Nephron progenitor cell (in vitro differentiated cells): Measurements from ENCODE around the gene HPS3.
A peak's percentile ranks its signal among the peaks of the same experiment; 100 is the strongest.

ENCODE experiments used
- DNase-seq: peaks from one replicate; pipeline ENCODE4 v3.0.0; 2021
- H3K27ac Mint-ChIP-seq: 2 replicates; pipeline ENCODE4 v1.8.0; 2021; ENCODE audit warnings: mild to moderate bottlenecking, moderate library complexity, mixed read lengths
- H3K27me3 Mint-ChIP-seq: 2 replicates; pipeline ENCODE4 v1.8.0; 2021; ENCODE audit warnings: mild to moderate bottlenecking, low read depth, mixed read lengths; ENCODE audit not compliant: poor library complexity
- H3K36me3 Mint-ChIP-seq: 2 replicates; pipeline ENCODE4 v1.8.0; 2021; ENCODE audit warnings: low read depth, mixed read lengths
- H3K4me1 Mint-ChIP-seq: 2 replicates; pipeline ENCODE4 v1.8.0; 2021; ENCODE audit warnings: mixed read lengths
- H3K4me3 Mint-ChIP-seq: 2 replicates; pipeline ENCODE4 v1.8.0; 2021; ENCODE audit warnings: mild to moderate bottlenecking, moderate library complexity, mixed read lengths
- H3K9me3 Mint-ChIP-seq: 2 replicates; pipeline ENCODE4 v1.8.0; 2021; ENCODE audit warnings: mild to moderate bottlenecking, moderate library complexity, mixed read lengths
- CTCF ChIP-seq: fragments of 200-600 bp; sonication (generic); IDR thresholded peaks from 2 replicates; pipeline ENCODE4 v1.5.0; 2021; ENCODE audit warnings: antibody characterized with exemption

Gene HPS3

DNA sequence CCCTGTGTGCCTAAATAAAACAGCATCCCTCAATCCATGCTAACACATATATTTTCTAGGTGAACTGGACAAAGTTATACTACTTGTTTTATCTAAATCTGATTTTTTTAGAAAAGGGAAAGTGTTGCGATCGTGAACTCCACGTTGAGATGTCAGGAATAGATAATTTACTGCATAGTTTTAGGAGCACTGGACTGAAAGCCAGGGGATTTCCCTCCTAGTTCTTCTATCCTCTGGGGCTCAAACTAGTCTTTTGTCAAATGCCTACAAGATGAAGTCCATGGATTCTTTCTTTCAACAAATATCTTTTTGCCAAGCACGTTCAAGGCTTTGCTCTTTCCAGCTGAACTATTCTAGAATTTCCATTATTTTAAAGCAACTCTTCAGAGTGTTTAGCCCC is 617 bp upstream of the HPS3 start:
- Mint-ChIP-seq H3K4me3 (peak overlapping the region; percentile 90), H3K4me1 (peaks cover 32% of the 10 kb centered on the region), H3K27ac (no peak overlapping the region), H3K36me3 (peaks cover 10% of the 10 kb centered on the region), H3K9me3 (no peaks in the 10 kb centered on the region), H3K27me3 (peaks cover 18% of the 10 kb centered on the region)
- no peak for TF ChIP-seq CTCF
- DNase-seq: no peak

DNA sequence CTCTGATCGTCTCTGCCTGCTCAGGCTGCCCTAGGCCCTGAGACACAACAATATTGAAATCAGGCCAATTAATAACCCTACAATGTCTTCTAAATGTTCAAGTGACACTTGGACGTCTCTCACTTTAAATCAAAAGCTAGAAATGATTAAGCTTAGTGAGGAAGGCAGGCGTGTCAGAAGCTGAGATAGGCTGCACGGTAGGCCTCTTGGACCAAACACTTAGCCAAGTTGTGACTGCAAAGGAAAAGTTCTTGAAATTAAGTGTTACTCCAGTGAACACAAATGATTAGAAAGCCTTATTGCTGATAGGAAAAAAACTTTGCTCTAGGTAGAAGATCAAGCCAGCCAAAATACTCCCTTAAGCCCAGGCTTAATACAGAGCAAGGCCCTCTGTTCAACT is 2.2 kb downstream of the HPS3 start:
- H3K4me1 Mint-ChIP-seq: peaks cover 47% of the 10 kb centered on the region
- H3K27ac Mint-ChIP-seq: no peak overlapping the region
- no peaks in the 10 kb centered on the region for H3K9me3 Mint-ChIP-seq
- H3K36me3 Mint-ChIP-seq: peaks cover 10% of the 10 kb centered on the region
- peak overlapping the region; percentile 90 for H3K4me3 Mint-ChIP-seq
- no peak for TF ChIP-seq CTCF
- peaks cover 9% of the 10 kb centered on the region for H3K27me3 Mint-ChIP-seq
- DNase-seq: no peak

DNA sequence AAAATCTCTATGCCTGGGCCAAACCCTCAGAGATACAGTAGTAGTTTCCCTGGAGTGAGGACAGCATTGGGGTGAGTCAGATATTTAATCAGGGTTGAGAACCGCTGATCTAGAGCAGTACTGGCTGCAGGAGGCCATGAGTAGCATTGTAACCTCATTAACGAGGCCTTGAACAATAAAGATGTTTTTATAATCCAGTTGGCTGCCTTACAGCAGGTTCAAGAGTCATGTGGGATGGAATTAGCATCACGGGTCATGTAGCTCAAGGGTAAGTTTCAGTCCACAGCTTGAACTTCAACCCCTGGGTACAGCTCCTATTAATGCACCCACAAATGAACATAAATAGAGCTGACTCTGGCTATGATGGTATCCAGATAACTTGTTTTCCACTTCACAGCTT is 5.1 kb downstream of the HPS3 start:
- H3K4me1 Mint-ChIP-seq: peaks cover 43% of the 10 kb centered on the region
- no peak for DNase-seq
- H3K27me3 Mint-ChIP-seq: no peaks in the 10 kb centered on the region
- no peaks in the 10 kb centered on the region for H3K9me3 Mint-ChIP-seq
- no peak overlapping the region for H3K4me3 Mint-ChIP-seq
- TF ChIP-seq CTCF: no peak
- no peak overlapping the region for H3K27ac Mint-ChIP-seq
- H3K36me3 Mint-ChIP-seq: peaks cover 10% of the 10 kb centered on the region

GRCh38 chr3:149142682-149143081 is 13.2 kb downstream of the HPS3 start:
- Mint-ChIP-seq H3K9me3 (no peaks in the 10 kb centered on the region), H3K27ac (no peak overlapping the region), H3K27me3 (no peaks in the 10 kb centered on the region), H3K4me1 (peaks cover 5% of the 10 kb centered on the region), H3K36me3 (peaks cover 36% of the 10 kb centered on the region), H3K4me3 (no peak overlapping the region)
- DNase-seq: no peak
- no peak for TF ChIP-seq CTCF

DNA sequence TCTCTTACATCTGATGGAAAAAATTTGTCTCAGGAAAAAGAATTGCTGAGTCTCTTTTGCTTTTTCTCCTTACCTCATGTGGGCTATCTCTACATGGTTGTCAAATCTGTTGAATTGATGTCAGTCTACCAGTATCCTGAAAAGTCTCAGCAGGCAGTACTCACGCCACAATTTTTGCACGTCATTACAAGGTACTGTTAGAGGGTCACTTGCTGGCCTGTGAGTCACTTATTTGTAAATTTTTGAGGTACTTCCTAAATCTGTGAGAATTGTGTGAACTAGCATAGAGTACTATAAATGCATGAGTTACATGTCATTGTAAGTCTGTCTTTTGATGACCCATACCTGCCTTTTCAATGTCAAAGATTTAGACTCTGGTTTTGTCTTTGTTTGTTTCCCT is 15.9 kb downstream of the HPS3 start:
- Mint-ChIP-seq H3K4me3 (no peak overlapping the region), H3K36me3 (peaks cover 47% of the 10 kb centered on the region), H3K9me3 (no peaks in the 10 kb centered on the region), H3K4me1 (peaks cover 7% of the 10 kb centered on the region), H3K27me3 (no peaks in the 10 kb centered on the region), H3K27ac (no peak overlapping the region)
- DNase-seq: no peak
- TF ChIP-seq CTCF: no peak

- Mint-ChIP-seq H3K4me3 (no peak overlapping the region), H3K36me3 (peaks cover 46% of the 10 kb centered on the region), H3K27me3 (no peaks in the 10 kb centered on the region), H3K27ac (no peak overlapping the region), H3K9me3 (no peaks in the 10 kb centered on the region), H3K4me1 (peaks cover 11% of the 10 kb centered on the region)
- DNase-seq: no peak
- TF ChIP-seq CTCF: no peak
Observed at GRCh38 chr3:149145974-149146373, 16.5 kb downstream of the HPS3 start.
